ENCODE measurements around the gene AEBP2.
"Not testable (repeated sequence)": the region's sequence is repeated elsewhere in the genome, so short reads cannot be mapped to it uniquely, and the experiment has no call there.

The AEBP2 gene, protein sequence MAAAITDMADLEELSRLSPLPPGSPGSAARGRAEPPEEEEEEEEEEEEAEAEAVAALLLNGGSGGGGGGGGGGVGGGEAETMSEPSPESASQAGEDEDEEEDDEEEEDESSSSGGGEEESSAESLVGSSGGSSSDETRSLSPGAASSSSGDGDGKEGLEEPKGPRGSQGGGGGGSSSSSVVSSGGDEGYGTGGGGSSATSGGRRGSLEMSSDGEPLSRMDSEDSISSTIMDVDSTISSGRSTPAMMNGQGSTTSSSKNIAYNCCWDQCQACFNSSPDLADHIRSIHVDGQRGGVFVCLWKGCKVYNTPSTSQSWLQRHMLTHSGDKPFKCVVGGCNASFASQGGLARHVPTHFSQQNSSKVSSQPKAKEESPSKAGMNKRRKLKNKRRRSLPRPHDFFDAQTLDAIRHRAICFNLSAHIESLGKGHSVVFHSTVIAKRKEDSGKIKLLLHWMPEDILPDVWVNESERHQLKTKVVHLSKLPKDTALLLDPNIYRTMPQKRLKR

DNA sequence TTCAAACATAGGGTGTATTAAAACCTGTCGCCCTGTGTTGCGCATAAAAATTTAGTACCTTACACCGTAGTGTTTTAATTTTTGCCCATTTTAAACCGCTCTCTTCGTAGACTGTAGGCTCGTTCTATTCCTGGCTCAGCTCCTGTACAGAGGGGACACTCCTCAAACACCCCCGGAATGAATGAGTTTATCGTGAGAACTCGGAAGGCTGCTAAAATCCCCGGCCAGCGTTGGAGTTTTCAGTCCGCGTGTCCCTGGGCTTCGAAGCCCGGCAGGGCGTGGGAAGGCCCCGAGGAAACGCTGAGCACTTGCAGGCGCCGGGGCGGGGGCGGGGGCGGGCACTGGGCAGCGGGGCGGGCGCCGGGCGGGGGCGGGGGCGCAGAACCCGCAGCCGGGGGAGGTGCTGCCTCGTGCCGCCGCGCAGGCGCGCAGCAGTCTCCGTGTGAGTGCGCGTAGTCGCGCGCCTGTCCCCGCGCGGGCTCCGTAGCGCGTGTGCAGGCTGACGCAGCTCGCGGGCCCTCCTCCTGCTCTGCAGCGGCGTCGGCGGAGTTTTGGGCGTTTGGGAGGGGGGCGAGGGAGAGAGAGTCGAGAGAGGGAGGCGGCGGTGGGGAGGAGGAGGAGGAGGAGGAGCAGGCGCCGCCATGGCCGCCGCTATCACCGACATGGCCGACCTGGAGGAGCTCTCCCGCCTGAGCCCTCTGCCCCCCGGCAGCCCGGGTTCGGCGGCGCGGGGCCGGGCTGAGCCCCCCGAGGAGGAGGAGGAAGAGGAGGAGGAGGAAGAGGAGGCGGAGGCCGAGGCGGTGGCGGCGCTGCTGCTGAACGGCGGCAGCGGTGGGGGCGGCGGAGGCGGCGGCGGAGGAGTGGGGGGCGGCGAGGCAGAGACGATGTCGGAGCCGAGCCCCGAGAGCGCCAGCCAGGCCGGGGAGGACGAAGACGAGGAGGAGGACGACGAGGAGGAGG, at the start of gene AEBP2:
Gene AEBP2 (plus strand): TSS at position 434 of the 960 bp plus-strand sequence. CDS start 208 bp downstream, at position 642.
- Histone ChIP-seq H3K27ac (ENCODE audit: low read length) (peak within 1 kb of the TSS; percentile 1), H3K9me3 (ENCODE audit: control insufficient read depth, low read depth, low read length) (no peaks in the 10 kb centered on the region), H3K4me3 (ENCODE audit: low read length) (peak within 1 kb of the TSS; percentile 88), H3K27me3 (ENCODE audit: control insufficient read depth, insufficient read depth, low read length) (no peaks in the 10 kb centered on the region), H3K4me1 (ENCODE audit: control insufficient read depth, low read depth, low read length) (peaks cover 26% of the 10 kb centered on the region), H3K9ac (ENCODE audit: low read length) (peak within 1 kb of the TSS; percentile 64), H3K36me3 (ENCODE audit: control insufficient read depth, low read depth, low read length) (peaks cover 3% of the 10 kb centered on the region)

DNA sequence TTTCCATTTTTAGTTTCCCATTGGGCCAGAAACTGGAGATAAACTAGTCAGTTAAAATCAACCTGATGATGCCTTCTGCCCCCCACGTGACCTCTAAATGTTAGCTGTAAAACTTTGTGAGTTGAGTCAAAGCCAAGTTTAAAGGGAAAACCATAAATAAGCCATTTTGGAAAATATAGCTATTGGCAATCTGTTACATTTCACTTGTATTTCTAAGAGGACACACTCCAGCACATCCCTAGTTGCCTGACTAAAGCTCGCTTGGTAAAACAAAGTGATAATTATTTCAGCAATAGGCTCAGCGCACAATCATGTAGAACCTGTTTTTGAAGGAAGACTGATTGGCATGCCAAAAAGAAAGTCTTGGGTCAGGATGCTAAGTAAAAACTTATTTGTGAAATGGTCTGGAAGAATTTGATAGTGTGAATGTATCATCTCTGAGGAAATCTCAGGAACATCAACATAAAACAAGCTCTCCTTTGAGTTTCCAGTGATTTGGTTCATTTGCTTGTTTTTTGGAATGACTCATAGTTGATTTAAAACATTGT, 49.2 kb upstream of the AEBP2 start:
- Histone ChIP-seq H3K27ac (ENCODE audit: low read length) (no peak overlapping the region), H3K4me3 (ENCODE audit: low read length) (no peak overlapping the region), H3K36me3 (ENCODE audit: control insufficient read depth, low read depth, low read length) (no peaks in the 10 kb centered on the region), H3K9ac (ENCODE audit: low read length) (no peak overlapping the region), H3K9me3 (ENCODE audit: control insufficient read depth, low read depth, low read length) (no peaks in the 10 kb centered on the region), H3K4me1 (ENCODE audit: control insufficient read depth, low read depth, low read length) (no peaks in the 10 kb centered on the region), H3K27me3 (ENCODE audit: control insufficient read depth, insufficient read depth, low read length) (no peaks in the 10 kb centered on the region)

DNA sequence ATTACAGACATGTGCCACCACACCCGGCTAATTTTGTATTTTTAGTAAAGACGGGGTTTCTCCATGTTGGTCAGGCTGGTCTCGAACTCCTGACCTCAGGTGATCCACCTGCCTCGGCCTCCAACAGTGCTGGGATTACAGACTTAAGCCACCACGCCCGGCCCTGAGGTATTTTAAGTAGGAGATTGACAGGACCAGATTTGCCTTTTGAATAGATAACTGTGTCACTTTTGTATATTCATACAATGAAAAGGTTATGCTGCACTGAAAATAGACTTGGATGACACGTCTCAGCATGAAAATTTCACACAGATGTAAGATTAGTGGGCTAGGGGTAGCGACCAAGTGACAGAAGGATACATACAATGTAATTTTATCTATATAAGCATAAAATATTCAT, 46.6 kb upstream of the AEBP2 start:
- not testable (repeated sequence) for H3K4me1 ChIP-seq (ENCODE audit: control insufficient read depth, low read depth, low read length); H3K4me3 ChIP-seq (ENCODE audit: low read length)

DNA sequence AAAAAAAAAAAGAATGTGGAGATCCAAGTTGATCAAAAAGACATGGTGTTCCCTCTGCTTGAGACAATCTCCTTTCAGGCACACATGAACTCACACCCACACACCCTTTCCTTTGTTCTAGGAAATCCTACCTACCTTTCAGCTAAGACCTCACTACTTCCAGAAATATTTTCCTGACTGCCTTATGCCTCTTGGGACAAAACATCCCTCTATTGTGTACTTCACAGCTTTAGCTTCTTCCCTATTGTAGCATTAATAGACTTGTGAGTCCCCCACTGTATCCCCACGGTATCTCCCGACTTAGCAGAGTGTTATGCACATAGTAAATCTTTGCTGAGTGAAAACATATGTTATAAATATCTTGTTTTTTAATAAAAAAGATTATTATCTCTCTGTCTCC, 44.9 kb upstream of the AEBP2 start:
- H3K36me3 ChIP-seq (ENCODE audit: control insufficient read depth, low read depth, low read length), result no peaks in the 10 kb centered on the region
- no peak overlapping the region for H3K4me3 ChIP-seq (ENCODE audit: low read length)
- no peaks in the 10 kb centered on the region for H3K4me1 ChIP-seq (ENCODE audit: control insufficient read depth, low read depth, low read length)
- no peak overlapping the region for H3K9ac ChIP-seq (ENCODE audit: low read length)
- no peaks in the 10 kb centered on the region for H3K27me3 ChIP-seq (ENCODE audit: control insufficient read depth, insufficient read depth, low read length)
- no peaks in the 10 kb centered on the region for H3K9me3 ChIP-seq (ENCODE audit: control insufficient read depth, low read depth, low read length)
- H3K27ac ChIP-seq (ENCODE audit: low read length), result no peak overlapping the region

More for the DNA sequence above, 46.6 kb upstream of the AEBP2 start:
- not testable (repeated sequence) for H3K9ac ChIP-seq (ENCODE audit: low read length); H3K36me3 ChIP-seq (ENCODE audit: control insufficient read depth, low read depth, low read length); H3K27me3 ChIP-seq (ENCODE audit: control insufficient read depth, insufficient read depth, low read length); H3K27ac ChIP-seq (ENCODE audit: low read length); H3K9me3 ChIP-seq (ENCODE audit: control insufficient read depth, low read depth, low read length)

DNA sequence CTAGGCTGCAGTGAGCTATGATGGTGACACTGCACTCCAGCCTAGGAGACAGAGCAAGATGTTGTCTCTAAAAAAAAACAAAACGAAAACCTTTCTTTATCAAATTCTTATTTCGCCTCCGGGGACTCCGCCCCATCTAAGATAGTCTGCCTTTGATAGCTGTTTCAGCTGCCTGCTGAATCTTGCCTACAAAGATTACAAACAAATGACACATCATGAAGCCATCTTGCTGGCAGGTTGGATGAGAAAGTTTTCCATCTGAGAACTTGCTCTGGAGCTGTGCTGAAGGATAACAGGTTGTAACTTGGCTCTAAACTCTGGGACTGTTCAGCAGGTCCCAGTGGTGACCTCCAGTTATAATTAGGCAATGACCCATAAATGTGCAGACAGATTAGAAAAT, 41.8 kb upstream of the AEBP2 start:
- Histone ChIP-seq H3K9ac (ENCODE audit: low read length) (no peak overlapping the region), H3K9me3 (ENCODE audit: control insufficient read depth, low read depth, low read length) (no peaks in the 10 kb centered on the region), H3K4me3 (ENCODE audit: low read length) (no peak overlapping the region), H3K27me3 (ENCODE audit: control insufficient read depth, insufficient read depth, low read length) (no peaks in the 10 kb centered on the region), H3K4me1 (ENCODE audit: control insufficient read depth, low read depth, low read length) (no peaks in the 10 kb centered on the region), H3K27ac (ENCODE audit: low read length) (no peak overlapping the region), H3K36me3 (ENCODE audit: control insufficient read depth, low read depth, low read length) (no peaks in the 10 kb centered on the region)

DNA sequence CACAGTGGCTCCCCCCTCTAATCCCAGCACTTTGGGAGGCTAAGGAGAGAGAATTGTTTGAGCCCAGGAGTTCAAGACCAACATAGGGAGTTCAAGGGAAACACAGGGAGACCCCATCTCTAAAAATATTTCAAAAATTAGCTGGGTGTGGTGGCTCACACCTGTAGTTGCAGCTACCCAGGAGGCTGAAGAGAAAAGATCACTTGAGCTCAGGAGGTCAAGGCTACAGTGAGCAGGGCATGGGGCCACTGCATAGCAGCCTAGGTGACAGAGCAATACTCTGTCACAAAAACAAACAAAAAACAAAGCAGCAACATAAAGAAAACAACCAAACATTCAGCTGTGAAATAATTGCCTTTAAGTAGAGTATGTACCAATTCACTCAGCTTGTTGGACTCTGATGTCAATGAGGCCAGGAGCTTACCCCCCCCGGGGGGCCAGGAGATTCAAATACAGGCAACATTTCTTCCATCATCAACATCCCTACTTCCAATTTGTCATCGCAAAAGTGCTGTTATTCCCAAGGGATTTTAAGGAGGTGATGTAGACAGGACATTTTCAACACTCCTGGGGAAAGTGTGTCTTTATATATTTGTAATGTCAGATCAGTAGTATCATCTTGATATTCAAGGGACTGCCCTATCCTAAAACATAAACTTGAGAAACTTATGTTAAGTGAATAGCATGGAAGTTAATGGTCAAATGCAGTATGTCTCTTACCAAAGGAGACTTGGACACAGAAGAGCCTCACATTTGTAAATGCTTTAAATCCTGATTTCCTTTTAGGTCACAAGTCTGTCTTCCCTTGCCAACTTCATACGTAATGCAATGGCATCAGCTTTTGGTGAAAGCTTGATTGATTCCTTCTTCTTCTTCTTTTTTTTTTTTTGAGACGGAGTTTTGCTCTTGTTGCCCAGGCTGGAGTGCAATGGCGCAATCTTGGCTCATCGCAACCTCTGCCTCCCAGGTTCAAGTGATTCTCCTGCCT, 40.6 kb upstream of the AEBP2 start:
- no peaks in the 10 kb centered on the region for H3K4me1 ChIP-seq (ENCODE audit: control insufficient read depth, low read depth, low read length)
- H3K9me3 ChIP-seq (ENCODE audit: control insufficient read depth, low read depth, low read length), result no peaks in the 10 kb centered on the region
- H3K36me3 ChIP-seq (ENCODE audit: control insufficient read depth, low read depth, low read length), result no peaks in the 10 kb centered on the region
- no peak overlapping the region for H3K27ac ChIP-seq (ENCODE audit: low read length)
- H3K9ac ChIP-seq (ENCODE audit: low read length), result no peak overlapping the region
- H3K4me3 ChIP-seq (ENCODE audit: low read length), result no peak overlapping the region
- no peaks in the 10 kb centered on the region for H3K27me3 ChIP-seq (ENCODE audit: control insufficient read depth, insufficient read depth, low read length)

DNA sequence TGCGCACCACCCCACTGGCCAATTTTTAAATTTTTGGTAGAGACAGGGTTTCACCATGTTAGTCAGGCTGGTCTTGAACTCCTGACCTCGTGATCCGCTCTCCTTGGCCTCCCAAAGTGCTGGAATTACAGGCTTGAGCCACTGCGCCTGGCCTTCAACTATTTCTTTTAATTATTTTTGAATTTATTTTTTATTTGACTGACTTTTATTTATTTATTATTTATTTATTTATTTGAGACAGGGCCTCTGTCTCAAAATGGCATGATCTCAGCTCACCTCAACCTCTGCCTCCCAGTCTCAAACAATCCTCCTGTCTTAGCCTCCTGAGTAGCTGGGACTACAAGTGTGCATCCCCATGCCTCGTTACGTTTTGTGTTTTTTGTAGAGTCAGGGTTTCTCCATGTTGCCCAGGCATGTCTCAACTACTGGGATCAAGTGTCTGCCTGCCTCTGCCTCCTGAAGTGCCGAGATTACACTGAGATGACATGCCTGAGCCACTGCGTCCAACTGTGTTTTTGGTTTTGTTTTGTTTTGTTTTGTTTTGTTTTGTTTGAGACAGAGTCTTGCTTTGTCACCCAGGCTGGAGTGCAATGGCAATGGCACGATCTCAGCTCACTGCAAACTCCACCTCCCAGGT, 38.5 kb upstream of the AEBP2 start:
- not testable (repeated sequence) for H3K27ac ChIP-seq (ENCODE audit: low read length)

DNA sequence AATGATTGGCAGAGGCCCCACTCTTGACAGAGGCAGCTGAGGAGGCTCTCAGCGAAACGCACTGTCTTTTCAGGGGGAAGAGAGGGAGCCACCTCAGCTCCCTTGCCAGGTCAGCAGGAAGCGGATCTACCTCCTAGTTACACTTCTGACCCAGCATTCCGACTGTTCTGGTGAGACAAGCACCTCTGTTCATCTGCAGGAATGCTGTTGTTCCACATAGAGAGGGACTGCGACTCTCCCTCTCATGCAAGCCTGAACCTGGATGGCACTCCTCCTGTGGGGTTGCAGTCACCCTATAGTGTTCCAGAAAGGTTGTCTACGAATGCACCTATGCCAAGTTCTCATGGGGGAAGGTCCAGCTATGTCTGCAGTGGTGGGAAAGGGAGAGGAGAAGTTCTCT, 37.1 kb upstream of the AEBP2 start:
- Histone ChIP-seq H3K4me3 (ENCODE audit: low read length) (no peak overlapping the region), H3K27me3 (ENCODE audit: control insufficient read depth, insufficient read depth, low read length) (no peaks in the 10 kb centered on the region), H3K36me3 (ENCODE audit: control insufficient read depth, low read depth, low read length) (no peaks in the 10 kb centered on the region), H3K4me1 (ENCODE audit: control insufficient read depth, low read depth, low read length) (no peaks in the 10 kb centered on the region), H3K27ac (ENCODE audit: low read length) (no peak overlapping the region), H3K9ac (ENCODE audit: low read length) (no peak overlapping the region), H3K9me3 (ENCODE audit: control insufficient read depth, low read depth, low read length) (no peaks in the 10 kb centered on the region)

More for the DNA sequence above, 38.5 kb upstream of the AEBP2 start:
- not testable (repeated sequence) for H3K4me1 ChIP-seq (ENCODE audit: control insufficient read depth, low read depth, low read length); H3K4me3 ChIP-seq (ENCODE audit: low read length); H3K27me3 ChIP-seq (ENCODE audit: control insufficient read depth, insufficient read depth, low read length); H3K36me3 ChIP-seq (ENCODE audit: control insufficient read depth, low read depth, low read length); H3K9ac ChIP-seq (ENCODE audit: low read length); H3K9me3 ChIP-seq (ENCODE audit: control insufficient read depth, low read depth, low read length)

DNA sequence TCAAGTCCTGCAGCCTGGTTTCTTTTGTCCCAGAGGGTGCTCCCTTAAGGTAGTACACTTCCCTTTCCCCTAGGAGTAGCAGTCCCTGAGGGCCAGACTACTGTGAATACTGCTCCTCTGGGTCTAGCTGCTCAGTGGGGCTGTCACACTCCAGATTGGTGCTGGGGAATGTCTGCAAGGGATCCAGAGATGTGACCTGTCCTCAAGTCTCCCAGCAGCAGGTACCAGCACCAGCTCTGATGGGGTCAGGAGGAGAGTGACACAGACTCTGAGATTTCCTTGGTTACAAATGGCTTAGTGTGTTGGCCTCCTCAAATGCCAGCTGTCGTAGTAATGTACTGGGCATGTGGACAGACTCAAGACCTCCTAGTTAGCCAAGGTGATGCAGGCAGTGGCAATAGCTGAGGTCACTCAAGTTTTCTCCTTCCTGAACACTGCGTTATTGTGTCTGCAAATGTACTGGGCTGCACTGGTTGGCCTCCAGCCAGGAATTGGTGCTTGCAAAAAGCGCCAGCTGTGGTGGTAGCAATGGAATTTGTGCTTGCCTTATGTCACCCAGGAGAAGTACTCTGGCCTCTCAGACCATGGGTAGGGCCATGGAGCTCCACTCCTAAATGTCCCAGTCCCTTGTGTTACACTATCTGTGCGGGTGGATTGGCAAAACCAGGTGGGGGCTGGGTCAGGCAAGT, 36.4 kb upstream of the AEBP2 start:
- Histone ChIP-seq H3K4me3 (ENCODE audit: low read length) (no peak overlapping the region), H3K4me1 (ENCODE audit: control insufficient read depth, low read depth, low read length) (no peaks in the 10 kb centered on the region), H3K27me3 (ENCODE audit: control insufficient read depth, insufficient read depth, low read length) (no peaks in the 10 kb centered on the region), H3K27ac (ENCODE audit: low read length) (no peak overlapping the region), H3K36me3 (ENCODE audit: control insufficient read depth, low read depth, low read length) (no peaks in the 10 kb centered on the region), H3K9me3 (ENCODE audit: control insufficient read depth, low read depth, low read length) (no peaks in the 10 kb centered on the region), H3K9ac (ENCODE audit: low read length) (no peak overlapping the region)
